Activated T-cell treated with anti-CD3 and anti-CD28 coated beads, Interleukin-2, amount 50 U/mL, for 1 hour (primary cell): ENCODE measurements around the gene MYO19.

Experiments used
- DNase-seq: peaks from one replicate; pipeline ENCODE4 v3.0.0-alpha.2; 2020

MYO19 gene

GRCh38 chr17:36534840-36535668 is at the start of gene MYO19, which contains the start of gene PIGW:
TSS of gene MYO19 (minus strand) at chr17:36534868. CDS start at chr17:36532538, 2,330 bp downstream.
TSS of gene PIGW (plus strand) at chr17:36534987. CDS start at chr17:36537102, 2,115 bp downstream.
- DNase-seq: peak; percentile 85

GRCh38 chr17:36583787-36584186 is 49.1 kb upstream of the MYO19 start:
- DNase-seq: no peak

GRCh38 chr17:36578671-36579070 is 44.0 kb upstream of the MYO19 start:
- DNase-seq: no peak

- no peak for DNase-seq
These were observed 42.1 kb upstream of the MYO19 start for GRCh38 chr17:36576793-36577192.

- DNase-seq: no peak
These were observed 40.4 kb upstream of the MYO19 start for GRCh38 chr17:36575028-36575427.

- no peak for DNase-seq
These were observed 31.4 kb upstream of the MYO19 start for GRCh38 chr17:36566081-36566480.

GRCh38 chr17:36553459-36553858 is 18.8 kb upstream of the MYO19 start:
- DNase-seq: no peak

GRCh38 chr17:36550491-36551417 is 16.1 kb upstream of the MYO19 start:
- no peak for DNase-seq

GRCh38 chr17:36547776-36548175 is 13.1 kb upstream of the MYO19 start:
- DNase-seq: no peak

GRCh38 chr17:36546418-36547093 is 11.9 kb upstream of the MYO19 start:
- no peak for DNase-seq

GRCh38 chr17:36545465-36546417 is 11.1 kb upstream of the MYO19 start:
- peak; percentile 98 for DNase-seq

GRCh38 chr17:36545077-36545464 is 10.4 kb upstream of the MYO19 start:
- DNase-seq: no peak

GRCh38 chr17:36544307-36545076 is 9.8 kb upstream of the MYO19 start, which contains the start of gene GGNBP2:
TSS of gene GGNBP2 (plus strand) at chr17:36544919. CDS start at chr17:36545725, 806 bp downstream.
- peak; percentile 89 for DNase-seq

GRCh38 chr17:36544044-36544306 is 9.3 kb upstream of the MYO19 start:
- no peak for DNase-seq

- DNase-seq: no peak
These were observed 8.1 kb upstream of the MYO19 start for GRCh38 chr17:36542755-36543154.

GRCh38 chr17:36540696-36541095 is 6.0 kb upstream of the MYO19 start:
- no peak for DNase-seq

GRCh38 chr17:36535669-36536081 is 1.0 kb upstream of the MYO19 start:
- no peak for DNase-seq

- DNase-seq: peak; percentile 66
These were observed 481 bp downstream of the MYO19 start for GRCh38 chr17:36533935-36534839.

- DNase-seq: no peak
These were observed 2.2 kb downstream of the MYO19 start for GRCh38 chr17:36532435-36532975.

- DNase-seq: no peak
These were observed 5.5 kb downstream of the MYO19 start for GRCh38 chr17:36529121-36529520.
